Cerebellar cortex (tissue), 1 donor: Measurements from ENCODE around the gene GNAZ.

Source experiments
- DNase-seq: peaks from one replicate; pipeline ENCODE4 v3.0.0-alpha.2; 2015; ENCODE audit warnings: low spot score

The GNAZ gene

GRCh38 chr22:23106906-23107367, 36.6 kb downstream of the GNAZ start:
- DNase-seq, result no peak

DNA sequence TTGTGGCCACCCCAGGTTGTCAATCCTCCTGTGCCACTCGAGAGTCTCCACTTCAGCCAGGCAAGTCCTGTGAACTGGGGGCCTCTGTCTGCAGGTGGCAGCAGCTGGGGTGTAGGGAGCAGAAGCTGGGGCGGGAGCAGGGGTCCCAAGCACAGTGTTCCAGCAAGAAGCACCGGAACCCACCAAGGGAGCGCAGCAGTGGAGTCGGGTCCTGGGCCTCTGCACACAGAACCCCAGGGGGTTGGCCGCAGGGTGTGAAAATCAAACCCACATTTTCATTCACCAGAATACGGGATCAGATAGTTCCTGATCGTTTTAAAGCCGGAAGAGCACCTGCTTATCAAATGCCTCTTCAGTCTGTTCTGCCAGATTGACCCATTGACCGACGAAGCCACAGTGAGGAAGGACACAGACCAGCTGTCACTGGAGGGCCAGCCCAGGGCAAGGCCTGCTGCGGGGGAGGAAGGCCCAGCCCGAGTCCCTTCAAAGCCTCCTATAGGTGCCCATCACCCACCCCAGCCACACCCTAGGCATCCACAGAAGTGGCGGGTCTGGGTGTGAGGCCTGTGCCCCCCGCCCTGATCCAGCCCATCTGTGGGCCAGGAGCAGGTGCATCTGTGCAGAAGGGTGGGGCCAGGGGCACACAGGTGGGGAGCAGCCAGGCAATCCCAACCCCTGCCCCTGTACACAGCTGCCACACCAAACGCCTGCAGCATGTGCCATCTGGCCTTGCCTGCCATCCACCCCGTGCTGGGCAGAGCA, 37.3 kb downstream of the GNAZ start:
- no peak for DNase-seq

GRCh38 chr22:23108249-23109078, 38.1 kb downstream of the GNAZ start:
- DNase-seq, result no peak

GRCh38 chr22:23109079-23109347, 38.7 kb downstream of the GNAZ start:
- DNase-seq, result no peak

GRCh38 chr22:23109441-23109978, 39.2 kb downstream of the GNAZ start:
- DNase-seq, result no peak

- no peak for DNase-seq
Measured at GRCh38 chr22:23110190-23110921, 40.0 kb downstream of the GNAZ start.

GRCh38 chr22:23110922-23111527, 40.7 kb downstream of the GNAZ start:
- no peak for DNase-seq

DNA sequence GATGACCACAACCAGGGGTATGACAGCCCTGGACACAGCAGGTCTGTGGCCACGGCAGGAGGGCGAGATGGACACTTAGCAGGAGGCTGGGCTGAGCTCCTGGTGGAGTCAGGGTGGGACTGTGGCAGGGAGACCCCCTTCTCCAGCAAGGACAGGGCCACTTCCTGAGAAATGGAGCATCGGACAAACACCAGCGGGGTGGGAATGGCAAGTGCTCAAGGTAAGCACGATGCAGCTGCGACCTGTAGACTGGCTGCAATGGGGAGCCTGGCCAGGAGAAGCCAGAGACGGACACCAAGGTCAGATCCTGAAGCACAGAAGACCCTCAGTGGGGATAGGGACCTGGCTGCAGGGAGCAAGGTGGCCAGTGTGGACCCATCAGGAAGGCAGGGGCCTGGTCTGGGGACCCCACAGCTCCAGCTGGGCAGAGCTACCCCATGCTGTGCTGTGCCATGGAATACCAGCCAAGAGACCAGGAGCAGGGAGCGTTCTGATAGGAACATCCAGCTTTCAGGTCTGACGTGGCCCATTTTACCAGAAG, 42.2 kb downstream of the GNAZ start:
- DNase-seq, result no peak

DNA sequence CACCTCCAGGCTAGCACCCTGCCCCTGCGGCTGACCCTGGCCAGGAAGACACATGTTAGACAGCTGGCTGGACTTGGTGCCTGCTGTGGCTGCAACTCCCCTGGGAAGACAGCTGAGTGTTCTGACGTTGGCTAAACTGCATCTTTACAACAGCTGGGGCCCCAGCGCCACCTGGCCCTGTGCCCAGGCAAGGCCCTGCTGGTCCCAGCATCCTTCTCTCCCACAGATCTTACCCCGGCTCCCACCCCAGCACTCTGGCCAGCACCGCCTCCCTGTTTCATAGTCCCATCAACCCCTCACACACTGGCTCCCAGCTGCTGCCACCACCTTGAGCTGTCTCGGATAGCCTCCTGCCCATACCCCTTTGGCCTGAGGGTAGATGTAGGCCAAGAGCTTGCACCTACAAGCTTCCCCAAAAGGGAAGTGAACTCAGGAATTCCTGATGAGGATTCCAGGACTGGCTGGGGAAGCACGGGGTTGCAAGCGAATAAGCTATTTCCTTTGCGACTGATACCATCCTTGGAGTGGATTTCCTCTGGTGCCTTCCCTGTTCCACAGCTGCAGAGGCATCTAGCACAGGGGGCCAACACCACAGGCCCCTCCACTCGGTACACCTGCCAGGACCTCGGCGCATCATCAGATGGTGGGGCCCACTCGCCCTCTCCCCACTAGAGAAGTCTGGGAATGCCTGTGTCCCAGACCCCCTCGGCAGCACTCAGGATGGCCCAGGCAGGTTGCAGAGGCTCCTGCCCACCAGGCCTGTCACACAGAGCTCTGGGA, 42.9 kb downstream of the GNAZ start:
- no peak for DNase-seq

DNA sequence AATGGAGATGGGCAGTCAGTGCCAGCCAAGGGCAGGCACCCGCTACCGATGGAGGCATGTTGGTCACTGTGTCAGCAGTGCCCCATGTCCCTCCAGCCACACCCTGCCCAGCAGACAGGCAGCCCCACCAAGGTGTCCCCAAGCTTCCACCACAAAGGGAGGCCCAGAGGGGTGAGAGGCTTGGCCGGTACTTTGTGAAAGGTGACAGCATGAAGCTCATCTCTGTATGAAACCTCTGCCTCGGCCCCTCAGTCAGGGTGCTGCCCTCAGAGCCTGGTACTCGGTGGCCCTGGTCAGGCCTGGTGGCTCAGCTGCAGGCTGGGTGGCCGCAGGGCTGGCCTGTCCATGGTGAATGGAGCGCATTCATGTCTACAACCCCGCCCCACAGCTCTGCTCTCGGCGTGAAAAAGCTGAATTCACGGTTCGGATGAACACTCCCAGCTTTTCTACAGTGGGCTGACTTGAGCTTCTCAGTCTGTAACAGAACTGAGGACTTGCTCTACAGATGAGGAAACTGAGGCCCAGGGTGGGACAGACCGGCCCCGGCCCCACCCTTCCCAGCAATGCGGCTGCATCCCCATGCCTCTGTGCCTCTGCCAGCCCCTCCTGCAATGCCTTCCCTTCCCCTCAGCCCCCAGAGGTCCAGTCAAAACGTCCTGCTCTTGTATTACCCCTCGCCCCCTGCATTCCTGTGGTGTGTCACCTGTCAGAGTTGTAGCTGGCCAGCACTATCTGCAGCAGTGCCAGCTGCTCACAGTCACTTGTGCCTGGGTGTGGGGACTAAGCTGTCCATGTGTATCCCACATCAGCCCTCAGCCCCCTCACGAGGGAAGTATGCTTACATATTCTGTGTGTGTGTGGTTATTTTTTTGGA, 43.8 kb downstream of the GNAZ start:
- DNase-seq, result no peak

- DNase-seq, result no peak
Measured at GRCh38 chr22:23114721-23115020, 44.4 kb downstream of the GNAZ start.

GRCh38 chr22:23115369-23115768, 45.0 kb downstream of the GNAZ start:
- no peak for DNase-seq

DNA sequence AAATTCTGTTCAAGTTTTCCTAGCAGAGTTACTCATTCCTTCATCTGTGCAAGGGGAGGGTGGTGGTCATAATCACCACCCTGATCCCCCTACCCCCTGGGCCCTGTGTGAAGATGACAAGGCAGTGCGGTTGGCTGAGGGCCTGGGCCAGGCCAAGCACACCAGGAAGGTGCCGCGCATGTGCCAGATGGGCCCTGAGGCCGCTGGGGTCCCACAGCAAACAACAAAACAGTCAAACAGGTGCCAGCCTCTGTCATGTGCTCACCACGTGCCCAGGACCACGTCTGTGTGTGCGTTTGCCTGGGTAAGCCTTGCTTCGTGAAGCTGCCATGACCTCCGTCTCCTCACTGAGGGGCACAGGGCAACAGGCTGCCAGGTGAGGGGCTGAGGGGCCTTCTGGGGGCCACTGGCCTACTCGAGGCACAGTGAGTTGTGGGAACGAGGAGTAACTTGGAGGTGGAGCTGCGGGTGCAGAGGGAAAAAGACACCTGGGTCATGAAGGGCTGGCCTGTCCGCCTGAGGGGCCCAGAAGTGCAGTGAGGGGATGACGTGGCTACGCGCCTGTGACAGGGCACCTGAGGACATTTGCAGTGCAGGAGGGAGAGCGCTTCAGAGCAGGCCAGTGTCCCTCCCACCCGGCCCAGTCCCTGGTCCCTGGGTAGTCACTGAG, 45.6 kb downstream of the GNAZ start:
- DNase-seq, result no peak

DNA sequence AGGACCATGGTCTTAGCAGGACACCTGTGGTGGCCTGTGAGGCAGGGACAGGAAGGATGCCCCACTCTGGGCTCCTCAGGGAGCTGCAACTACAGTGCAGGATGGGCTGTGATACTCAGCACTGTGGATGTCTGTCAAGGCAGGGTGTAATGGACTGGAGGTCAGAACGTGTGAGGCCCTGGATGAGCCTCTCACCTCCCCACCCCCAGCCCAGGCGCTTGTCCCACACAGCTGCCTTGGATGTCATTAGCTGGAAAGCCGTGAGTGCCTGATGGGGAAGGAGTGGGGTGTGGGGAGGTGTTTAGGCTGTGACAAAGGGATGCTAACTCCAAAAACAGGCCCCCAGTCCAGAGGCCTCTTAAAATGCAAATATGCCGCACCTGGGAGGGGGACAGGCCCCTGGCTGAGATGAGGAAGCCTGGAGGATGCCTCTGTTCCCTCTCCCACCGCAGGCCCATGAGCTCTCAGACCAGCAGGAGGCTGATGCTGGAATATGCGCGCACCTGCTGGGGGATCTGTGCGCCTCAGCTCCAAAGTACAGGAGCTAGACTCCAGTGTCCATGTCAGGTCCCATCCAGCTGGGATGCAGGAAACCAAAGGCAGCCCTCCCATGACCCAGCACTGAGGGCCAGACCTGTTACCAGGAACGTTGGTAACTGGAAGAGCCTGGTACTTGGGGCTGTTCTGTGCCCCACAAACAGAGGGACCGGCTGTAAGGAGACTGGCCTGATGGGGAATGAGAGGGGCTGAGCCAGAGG, 46.4 kb downstream of the GNAZ start:
- DNase-seq, result no peak

DNA sequence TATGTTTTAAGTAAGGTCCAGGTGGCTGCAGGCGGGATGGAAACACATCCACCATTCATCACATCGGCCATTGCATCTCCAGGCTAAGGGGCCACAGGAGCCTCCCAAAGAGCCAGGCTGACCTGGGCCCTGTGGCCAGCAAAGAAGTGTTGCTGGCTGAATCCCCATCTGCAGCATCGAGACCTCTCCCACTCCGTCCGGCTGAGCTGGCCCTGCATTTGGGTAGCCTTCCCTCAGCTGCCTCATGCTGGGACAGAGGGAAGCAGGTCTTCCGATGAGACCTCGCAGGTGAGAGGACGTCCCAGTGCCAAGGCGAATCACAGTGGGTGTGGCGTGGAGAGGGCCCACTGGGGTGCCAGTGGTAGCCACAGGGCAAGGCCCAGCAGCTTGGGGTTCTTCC, 47.0 kb downstream of the GNAZ start:
- no peak for DNase-seq

DNA sequence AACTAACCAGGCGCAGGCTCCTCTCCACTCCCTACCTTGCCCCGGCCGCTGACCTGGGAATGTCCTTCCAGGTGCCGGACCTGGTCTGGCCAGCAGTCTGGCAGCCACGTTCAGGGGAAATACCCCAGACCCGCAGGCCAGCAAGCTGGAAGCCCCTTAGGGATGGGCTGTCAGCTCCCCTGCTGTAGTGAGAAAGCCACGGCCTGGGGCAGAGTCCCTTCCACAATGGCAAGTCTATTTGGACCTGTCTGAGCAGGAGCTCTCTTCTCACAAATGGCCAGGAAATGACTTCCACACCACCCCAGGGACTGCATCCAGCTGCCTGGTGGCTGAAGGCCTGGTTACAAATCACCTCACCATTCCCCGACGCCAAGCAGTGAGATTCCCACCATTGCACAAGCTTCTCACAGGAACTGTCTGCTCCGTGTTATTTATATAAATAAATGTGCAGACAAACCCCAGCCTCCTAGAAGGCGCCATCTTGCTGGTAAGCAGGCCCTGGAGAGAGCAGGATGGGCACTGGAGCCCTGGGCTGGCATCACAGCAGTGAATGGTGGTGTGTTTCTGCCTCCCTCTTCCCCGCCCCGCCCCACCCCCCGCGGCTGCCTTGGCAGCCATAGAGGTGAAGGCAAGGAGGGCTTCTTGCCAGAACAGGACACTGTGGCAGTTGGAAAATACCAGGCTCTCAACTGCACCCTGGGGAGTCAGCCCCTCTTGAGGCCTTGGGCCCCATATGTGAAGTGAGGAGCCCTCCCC, 47.8 kb downstream of the GNAZ start:
- no peak for DNase-seq

- no peak for DNase-seq
Measured at GRCh38 chr22:23118647-23119493, 48.6 kb downstream of the GNAZ start.
